ENCODE measurements around the gene SLC22A12. TPM values are rescaled to one million over a fixed set of nuclear protein-coding genes. Genes with fewer than 3 reads are reported as not detected.

SLC22A12 gene
- total RNA-seq, 2 donors from 2014 or later = not detected

- no peaks in the 10 kb centered on the region for H3K36me3 ChIP-seq (ENCODE audit: control insufficient read depth, insufficient read depth, low read length)
- H3K27me3 ChIP-seq (ENCODE audit: control insufficient read depth, insufficient read depth, low read length, poor library complexity, severe bottlenecking) = peaks cover 74% of the 10 kb centered on the region
- no peak overlapping the region for H3K4me3 ChIP-seq (ENCODE audit: low read length)
- H3K27ac ChIP-seq (ENCODE audit: low read depth, low read length) = no peak overlapping the region
- H3K4me1 ChIP-seq (ENCODE audit: control insufficient read depth, insufficient read depth, low read length) = no peaks in the 10 kb centered on the region
- TF ChIP-seq, protein P1, sequence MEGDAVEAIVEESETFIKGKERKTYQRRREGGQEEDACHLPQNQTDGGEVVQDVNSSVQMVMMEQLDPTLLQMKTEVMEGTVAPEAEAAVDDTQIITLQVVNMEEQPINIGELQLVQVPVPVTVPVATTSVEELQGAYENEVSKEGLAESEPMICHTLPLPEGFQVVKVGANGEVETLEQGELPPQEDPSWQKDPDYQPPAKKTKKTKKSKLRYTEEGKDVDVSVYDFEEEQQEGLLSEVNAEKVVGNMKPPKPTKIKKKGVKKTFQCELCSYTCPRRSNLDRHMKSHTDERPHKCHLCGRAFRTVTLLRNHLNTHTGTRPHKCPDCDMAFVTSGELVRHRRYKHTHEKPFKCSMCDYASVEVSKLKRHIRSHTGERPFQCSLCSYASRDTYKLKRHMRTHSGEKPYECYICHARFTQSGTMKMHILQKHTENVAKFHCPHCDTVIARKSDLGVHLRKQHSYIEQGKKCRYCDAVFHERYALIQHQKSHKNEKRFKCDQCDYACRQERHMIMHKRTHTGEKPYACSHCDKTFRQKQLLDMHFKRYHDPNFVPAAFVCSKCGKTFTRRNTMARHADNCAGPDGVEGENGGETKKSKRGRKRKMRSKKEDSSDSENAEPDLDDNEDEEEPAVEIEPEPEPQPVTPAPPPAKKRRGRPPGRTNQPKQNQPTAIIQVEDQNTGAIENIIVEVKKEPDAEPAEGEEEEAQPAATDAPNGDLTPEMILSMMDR (conservative IDR thresholded peaks at IDR 0.05) = no peak
- Mint-ChIP-seq H3K27me3 (ENCODE audit: insufficient read depth) (peaks cover 40% of the 10 kb centered on the region), H3K4me3 (no peak overlapping the region), H3K36me3 (ENCODE audit: low read depth) (no peaks in the 10 kb centered on the region), H3K4me1 (peaks cover 8% of the 10 kb centered on the region), H3K9me3 (no peaks in the 10 kb centered on the region), H3K27ac (no peak overlapping the region)
- DNase-seq = no peak
- H3K9me3 ChIP-seq (ENCODE audit: control insufficient read depth, low read length) = no peaks in the 10 kb centered on the region
- H3K9ac ChIP-seq (ENCODE audit: extremely low read depth, low read length, poor library complexity, severe bottlenecking) = no peak overlapping the region
- WGBS, 2 experiments (ENCODE audit: insufficient coverage in 1 of 2, insufficient read length in 1 of 2) = 69 to 81% methylated on average over 2 to 4 of the region's 4 CpGs
These were observed 48.9 kb downstream of the SLC22A12 start for GRCh38 chr11:64639885-64640284.

DNA sequence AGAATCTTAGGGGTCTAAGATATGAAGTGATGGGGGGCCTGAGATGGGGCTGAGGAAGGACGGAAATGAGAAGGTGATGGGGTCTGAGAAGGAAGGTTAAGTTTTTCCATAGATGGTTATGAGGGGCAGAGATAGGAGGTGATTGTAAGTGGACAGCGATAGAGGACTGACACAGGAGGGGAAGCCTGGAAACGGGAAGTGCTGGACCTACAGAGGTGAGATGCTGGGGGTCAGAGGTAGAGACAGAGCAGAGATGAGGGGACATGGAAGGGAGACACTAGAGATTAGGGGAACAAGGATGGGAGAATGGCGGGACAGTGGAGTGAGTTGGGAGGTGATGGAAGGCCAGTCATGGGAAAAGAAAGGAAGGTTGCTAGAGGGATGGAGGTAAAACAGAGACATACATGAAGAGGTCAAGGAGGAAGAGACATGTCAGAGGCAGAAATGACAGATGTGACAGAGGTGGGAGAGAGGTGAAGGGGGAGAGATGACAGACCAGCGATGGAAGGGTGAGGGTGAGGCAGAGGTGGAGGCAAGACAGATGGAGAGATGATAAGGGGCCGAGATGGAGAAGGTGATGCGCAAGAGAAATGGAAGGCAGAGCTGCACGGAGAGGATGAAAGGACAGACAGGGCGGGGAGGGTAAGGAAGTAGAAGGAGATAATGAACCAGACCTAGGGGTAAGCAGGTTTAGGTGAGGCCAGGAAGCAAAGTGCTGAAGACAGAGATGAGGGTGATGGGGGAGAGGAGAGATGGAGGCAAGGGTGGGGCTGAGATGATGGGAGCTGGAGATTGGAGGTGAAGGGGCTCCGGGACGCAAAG, 50.8 kb downstream of the SLC22A12 start:
- Mint-ChIP-seq H3K4me3 (no peak overlapping the region), H3K9me3 (no peaks in the 10 kb centered on the region), H3K27me3 (ENCODE audit: insufficient read depth) (peaks cover 47% of the 10 kb centered on the region), H3K36me3 (ENCODE audit: low read depth) (no peaks in the 10 kb centered on the region), H3K4me1 (peaks cover 8% of the 10 kb centered on the region), H3K27ac (no peak overlapping the region)
- Histone ChIP-seq H3K4me1 (ENCODE audit: control insufficient read depth, insufficient read depth, low read length) (no peaks in the 10 kb centered on the region), H3K27me3 (ENCODE audit: control insufficient read depth, insufficient read depth, low read length, poor library complexity, severe bottlenecking) (peaks cover 90% of the 10 kb centered on the region), H3K9ac (ENCODE audit: extremely low read depth, low read length, poor library complexity, severe bottlenecking) (no peak overlapping the region), H3K27ac (ENCODE audit: low read depth, low read length) (no peak overlapping the region), H3K4me3 (ENCODE audit: low read length) (no peak overlapping the region), H3K9me3 (ENCODE audit: control insufficient read depth, low read length) (no peaks in the 10 kb centered on the region), H3K36me3 (ENCODE audit: control insufficient read depth, insufficient read depth, low read length) (no peaks in the 10 kb centered on the region)
- TF ChIP-seq, protein P1 (conservative IDR thresholded peaks at IDR 0.05) = no peak
- 40 to 52% methylated on average over 11 of the region's 11 CpGs for WGBS, 2 experiments (ENCODE audit: insufficient coverage in 1 of 2, insufficient read length in 1 of 2)
- no peak for DNase-seq

DNA sequence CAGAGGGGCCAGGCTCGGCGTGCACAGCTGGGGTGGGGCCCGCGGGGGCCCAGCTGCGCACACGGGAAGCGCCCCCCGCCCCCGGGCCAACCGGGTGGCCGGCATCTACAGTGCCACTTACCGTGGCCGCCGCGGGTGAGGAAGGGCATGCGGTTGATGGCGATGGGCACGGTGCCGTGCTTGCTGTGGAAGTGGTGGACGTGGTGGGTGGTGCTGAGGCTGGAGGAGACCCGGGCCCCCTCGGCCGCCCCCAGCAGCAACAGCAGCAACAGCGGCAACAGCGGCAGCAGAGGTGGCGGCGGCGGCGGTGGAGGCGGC, 51.4 kb downstream of the SLC22A12 start:
- Mint-ChIP-seq H3K27ac (no peak overlapping the region), H3K36me3 (ENCODE audit: low read depth) (no peaks in the 10 kb centered on the region), H3K4me3 (no peak overlapping the region), H3K9me3 (no peaks in the 10 kb centered on the region), H3K27me3 (ENCODE audit: insufficient read depth) (peaks cover 51% of the 10 kb centered on the region), H3K4me1 (peaks cover 8% of the 10 kb centered on the region)
- peaks cover 89% of the 10 kb centered on the region for H3K27me3 ChIP-seq (ENCODE audit: control insufficient read depth, insufficient read depth, low read length, poor library complexity, severe bottlenecking)
- TF ChIP-seq, protein P1 (conservative IDR thresholded peaks at IDR 0.05) = no peak
- 0 to 3% methylated on average over 4 to 30 of the region's 30 CpGs for WGBS, 2 experiments (ENCODE audit: insufficient coverage in 1 of 2, insufficient read length in 1 of 2)
- no peak overlapping the region for H3K9ac ChIP-seq (ENCODE audit: extremely low read depth, low read length, poor library complexity, severe bottlenecking)
- no peaks in the 10 kb centered on the region for H3K9me3 ChIP-seq (ENCODE audit: control insufficient read depth, low read length)
- H3K27ac ChIP-seq (ENCODE audit: low read depth, low read length) = no peak overlapping the region
- no peaks in the 10 kb centered on the region for H3K4me1 ChIP-seq (ENCODE audit: control insufficient read depth, insufficient read depth, low read length)
- H3K36me3 ChIP-seq (ENCODE audit: control insufficient read depth, insufficient read depth, low read length) = no peaks in the 10 kb centered on the region
- no peak overlapping the region for H3K4me3 ChIP-seq (ENCODE audit: low read length)
- no peak for DNase-seq

Measured in endodermal cell (in vitro differentiated cells).